ENCODE data around the gene DMRT1. TPM values are rescaled to one million over a fixed set of nuclear protein-coding genes. Genes with fewer than 3 reads are reported as not detected.
A peak's percentile ranks its signal among the peaks of the same experiment; 100 is the strongest.

Gene DMRT1
- total and polyA plus RNA-seq, 8 donors, result not detected

GRCh38 chr9:899440-900184, 58.1 kb downstream of the DMRT1 start:
- Histone ChIP-seq H3K27ac (no peak overlapping the region), H3K9me3 (no peaks in the 10 kb centered on the region), H3K4me3 (no peak overlapping the region), H3K4me1 (no peaks in the 10 kb centered on the region), H3K36me3 (no peaks in the 10 kb centered on the region), H3K27me3 (no peaks in the 10 kb centered on the region)
- no peak for DNase-seq
- FAIRE-seq, result no peak
- TF ChIP-seq CTCF (IDR thresholded peaks at IDR 0.05), result no peak
- intact Hi-C loops (cut with DNase I), result loop anchor here in 2 of 3 donors (10.0 kb wide), 2 partner anchors 95 to 105 kb away; no protein-coding TSS in a partner anchor
- 37 to 43% methylated on average over 12 of the region's 12 CpGs for WGBS, 2 donors
- ATAC-seq, result peak in 2 of 4 donors; percentile 46 to 51

- Histone ChIP-seq H3K36me3 (no peaks in the 10 kb centered on the region), H3K27ac (no peak overlapping the region), H3K27me3 (peaks cover 0 to 6% (median 0%) of the 10 kb centered on the region in 4 donors), H3K4me1 (no peaks in the 10 kb centered on the region), H3K9me3 (no peaks in the 10 kb centered on the region), H3K4me3 (no peak overlapping the region)
- intact Hi-C loops (cut with DNase I), result no loop called here
- ATAC-seq (no peak), FAIRE-seq (no peak), DNase-seq (no peak)
- WGBS, 2 donors, result 80 to 81% methylated on average over 3 of the region's 3 CpGs
- no peak for TF ChIP-seq CTCF (IDR thresholded peaks at IDR 0.05)
Observed at GRCh38 chr9:903886-904285, 62.4 kb downstream of the DMRT1 start.

- FAIRE-seq (no peak), DNase-seq (no peak), ATAC-seq (no peak)
- Histone ChIP-seq H3K27ac (no peak overlapping the region), H3K4me3 (no peak overlapping the region), H3K4me1 (no peaks in the 10 kb centered on the region), H3K9me3 (no peaks in the 10 kb centered on the region), H3K27me3 (peaks cover 0 to 8% (median 0%) of the 10 kb centered on the region in 4 donors), H3K36me3 (no peaks in the 10 kb centered on the region)
- TF ChIP-seq CTCF (IDR thresholded peaks at IDR 0.05), result no peak
- WGBS, 2 donors, result 42 to 54% methylated on average over 6 of the region's 6 CpGs
- intact Hi-C loops (cut with DNase I), result no loop called here
Observed at GRCh38 chr9:905906-906305, 64.4 kb downstream of the DMRT1 start.

- ATAC-seq (no peak), FAIRE-seq (no peak), DNase-seq (no peak)
- H3K36me3 ChIP-seq, result no peaks in the 10 kb centered on the region
- no peak overlapping the region for H3K27ac ChIP-seq
- peaks cover 0 to 8% (median 0%) of the 10 kb centered on the region in 4 donors for H3K27me3 ChIP-seq
- H3K4me3 ChIP-seq, result no peak overlapping the region
- WGBS, 2 donors, result 10 to 13% methylated on average over 10 of the region's 10 CpGs
- no peak for TF ChIP-seq CTCF (IDR thresholded peaks at IDR 0.05)
- H3K4me1 ChIP-seq, result no peaks in the 10 kb centered on the region
- no peaks in the 10 kb centered on the region for H3K9me3 ChIP-seq
- intact Hi-C loops (cut with DNase I), result no loop called here
Observed at GRCh38 chr9:908536-909205, 67.2 kb downstream of the DMRT1 start.

GRCh38 chr9:911005-911404, 69.5 kb downstream of the DMRT1 start:
- WGBS, 2 donors, result 52 to 65% methylated on average over 4 of the region's 4 CpGs
- no peak for TF ChIP-seq CTCF (IDR thresholded peaks at IDR 0.05)
- no peak for FAIRE-seq
- ATAC-seq, result no peak
- no peak overlapping the region for H3K27ac ChIP-seq
- intact Hi-C loops (cut with DNase I), result no loop called here
- no peaks in the 10 kb centered on the region for H3K4me1 ChIP-seq
- DNase-seq, result no peak
- H3K4me3 ChIP-seq, result no peak overlapping the region
- H3K9me3 ChIP-seq, result no peaks in the 10 kb centered on the region
- no peaks in the 10 kb centered on the region for H3K36me3 ChIP-seq
- peaks cover 0 to 8% (median 0%) of the 10 kb centered on the region in 4 donors for H3K27me3 ChIP-seq
